HG02759 (cell line): ENCODE results near the gene KRT17.
"Not testable (repeated sequence)": the region's sequence is repeated elsewhere in the genome, so short reads cannot be mapped to it uniquely, and the experiment has no call there.

Experiments used
- ATAC-seq: cut with Tn5 transposase; IDR thresholded peaks from one replicate; pipeline ENCODE4 v1.9.1; 2021; ENCODE audit warnings: mild to moderate bottlenecking, moderate library complexity; ENCODE audit not compliant: unreplicated experiment

Gene KRT17

GRCh38 chr17:41654678-41655607, 30.6 kb upstream of the KRT17 start:
- ATAC-seq: no peak

GRCh38 chr17:41653892-41654677, 29.7 kb upstream of the KRT17 start:
- ATAC-seq: no peak

- ATAC-seq: no peak
These were observed 29.0 kb upstream of the KRT17 start for GRCh38 chr17:41653421-41653820.

GRCh38 chr17:41652461-41652970, 28.1 kb upstream of the KRT17 start:
- ATAC-seq: no peak

- no peak for ATAC-seq
These were observed 27.5 kb upstream of the KRT17 start for GRCh38 chr17:41651625-41652460.

- no peak for ATAC-seq
These were observed 26.6 kb upstream of the KRT17 start for GRCh38 chr17:41650794-41651624.

- ATAC-seq: no peak
These were observed 25.6 kb upstream of the KRT17 start for GRCh38 chr17:41649923-41650519.

- peak; percentile 55 for ATAC-seq
These were observed 24.2 kb upstream of the KRT17 start for GRCh38 chr17:41648411-41649195.

- peak; percentile 59 for ATAC-seq
These were observed 23.6 kb upstream of the KRT17 start for GRCh38 chr17:41647940-41648410.

- no peak for ATAC-seq
These were observed 22.9 kb upstream of the KRT17 start for GRCh38 chr17:41647038-41647813.

- no peak for ATAC-seq
These were observed 18.1 kb upstream of the KRT17 start for GRCh38 chr17:41642252-41643156.

GRCh38 chr17:41640596-41640995, 16.2 kb upstream of the KRT17 start:
- ATAC-seq: not testable (repeated sequence)

- ATAC-seq: no peak
These were observed 15.4 kb upstream of the KRT17 start for GRCh38 chr17:41639492-41640473.

GRCh38 chr17:41638941-41639340, 14.6 kb upstream of the KRT17 start:
- no peak for ATAC-seq

- no peak for ATAC-seq
These were observed 13.8 kb upstream of the KRT17 start for GRCh38 chr17:41638194-41638593.

GRCh38 chr17:41636652-41637051, 12.3 kb upstream of the KRT17 start:
- no peak for ATAC-seq
